Endothelial cell of umbilical vein (primary cell): ENCODE results near the gene CDC20. TPM values are rescaled to one million over a fixed set of nuclear protein-coding genes. Genes with fewer than 3 reads are reported as not detected.

Experiments used
- BruUV-seq: library from RNA; stranded (reverse); fragments of 400-500 nt; replicated peaks from 2 replicates; lab custom pipeline; 2021; lab: Mats Ljungman, UMichigan
- CTCF ChIA-PET: fragments of 300-600, 350-600 bp; sonication (Branson Sonifier 250); formaldehyde crosslinking; loops from one replicate; lab custom pipeline; 2021; ENCODE audit warnings: antibody characterized with exemption, inconsistent platforms; lab: Charles Lee
- POLR2A ChIA-PET: fragments of 300-600, 350-600 bp; sonication (Branson Sonifier 250); formaldehyde crosslinking; loops from one replicate; lab custom pipeline; 2021; ENCODE audit warnings: antibody characterized with exemption, inconsistent platforms; lab: Charles Lee
- DNase-seq: peaks from one replicate; pipeline ENCODE4 v3.0.0-alpha.2; 2011; ENCODE audit warnings: low read depth, low spot score
- FAIRE-seq: peaks from 2 replicates; lab custom pipeline; 2011; peaks lifted over from hg19 to GRCh38; lab: Jason Lieb, UNC
- H2AFZ ChIP-seq: 2 replicates; pipeline ENCODE4 v1.6.0; 2012; ENCODE audit warnings: low read depth, low read length, control low read depth, inconsistent platforms
- H3K27ac ChIP-seq: 2 replicates; pipeline ENCODE4 v1.5.1; 2011; ENCODE audit warnings: low read depth, mild to moderate bottlenecking, control low read depth, low read length, moderate library complexity; ENCODE audit not compliant: insufficient read depth
- H3K27me3 ChIP-seq, 2 experiments: 2 replicates each; pipeline versions ENCODE4 v1.6.0 to v1.6.1; 2011; ENCODE audit warnings: low read length in 2 of 2, mixed read lengths in 1 of 2; ENCODE audit not compliant: control insufficient read depth in 2 of 2, insufficient read depth in 2 of 2
- H3K36me3 ChIP-seq, 2 experiments: 2 replicates in 1 of 2; 3 replicates in 1 of 2; pipeline ENCODE4 v1.5.1; 2011; ENCODE audit warnings: low read length in 2 of 2, mild to moderate bottlenecking in 1 of 2, moderate library complexity in 1 of 2; ENCODE audit not compliant: control insufficient read depth in 2 of 2, insufficient read depth in 2 of 2; ENCODE audit errors: extremely low read depth in 1 of 2
- H3K4me1 ChIP-seq: 3 replicates; pipeline ENCODE4 v1.5.1; 2011; ENCODE audit warnings: mild to moderate bottlenecking, low read length; ENCODE audit not compliant: control insufficient read depth, insufficient read depth; ENCODE audit errors: extremely low read depth
- H3K4me2 ChIP-seq: 2 replicates; pipeline ENCODE4 v1.6.1; 2011; ENCODE audit warnings: low read length, control low read depth, mixed read lengths; ENCODE audit not compliant: insufficient read depth
- H3K4me3 ChIP-seq, 3 experiments: fragments of 200-600 bp in 1 of 3; sonication (generic), shearing (Covaris generic) in 1 of 3; replicated peaks in 1 of 3; 2 replicates each; pipeline ENCODE4 v1.5.1; 2011 to 2016; ENCODE audit warnings: control low read depth in 3 of 3, low read length in 3 of 3, mild to moderate bottlenecking in 2 of 3, inconsistent platforms in 1 of 3, low read depth in 1 of 3, moderate library complexity in 1 of 3; ENCODE audit not compliant: insufficient read depth in 1 of 3
- H3K79me2 ChIP-seq: 2 replicates; pipeline ENCODE4 v1.6.0; 2012; ENCODE audit warnings: low read length, inconsistent platforms; ENCODE audit not compliant: control insufficient read depth, insufficient read depth
- H3K9ac ChIP-seq: replicated peaks from 2 replicates; pipeline ENCODE3; 2011; ENCODE audit warnings: low read length, control low read depth; ENCODE audit not compliant: insufficient read depth; ENCODE audit errors: extremely low read depth
- H3K9me1 ChIP-seq: replicated peaks from 3 replicates; pipeline ENCODE4 v1.6.0; 2011; ENCODE audit warnings: mild to moderate bottlenecking, low read length; ENCODE audit not compliant: control insufficient read depth, insufficient read depth; ENCODE audit errors: extremely low read depth
- H3K9me3 ChIP-seq: replicated peaks from 2 replicates; pipeline ENCODE4 v1.5.1; 2012; ENCODE audit warnings: low read length, inconsistent platforms; ENCODE audit not compliant: control insufficient read depth, insufficient read depth
- H4K20me1 ChIP-seq: replicated peaks from 2 replicates; pipeline ENCODE3; 2011; ENCODE audit warnings: mild to moderate bottlenecking, low read length; ENCODE audit not compliant: control insufficient read depth, insufficient read depth; ENCODE audit errors: extremely low read depth
- CTCF ChIP-seq, 2 donors: IDR thresholded peaks; 1 replicate in 1 of 2; 2 replicates in 1 of 2; pipeline ENCODE4 v1.5.1; 2011; ENCODE audit warnings: low read length in 2 of 2, mild to moderate bottlenecking in 2 of 2, moderate library complexity in 2 of 2, control low read depth in 1 of 2, inconsistent platforms in 1 of 2, low read depth in 1 of 2; ENCODE audit not compliant: insufficient read depth in 1 of 2; ENCODE audit errors: extremely low read depth in 1 of 2
- EZH2 ChIP-seq: IDR thresholded peaks from 2 replicates; pipeline ENCODE4 v1.6.1; 2012; ENCODE audit warnings: borderline replicate concordance, low read depth, mild to moderate bottlenecking, moderate library complexity, low read length, inconsistent platforms; ENCODE audit not compliant: severe bottlenecking
- FOS ChIP-seq: IDR thresholded peaks from 2 replicates; pipeline ENCODE4 v1.6.1; 2011; ENCODE audit warnings: mild to moderate bottlenecking, low read length, moderate library complexity, borderline replicate concordance; ENCODE audit not compliant: insufficient read depth
- GATA2 ChIP-seq: IDR thresholded peaks from 2 replicates; pipeline ENCODE4 v1.7.0; 2011; ENCODE audit warnings: low read depth, mild to moderate bottlenecking, moderate library complexity, mixed read lengths, low read length; ENCODE audit not compliant: insufficient read length, insufficient read depth
- JUN ChIP-seq: IDR thresholded peaks from 2 replicates; pipeline ENCODE4 v1.6.1; 2011; ENCODE audit warnings: borderline replicate concordance, low read depth; ENCODE audit not compliant: insufficient read length, insufficient read depth
- MAX ChIP-seq: IDR thresholded peaks from 2 replicates; pipeline ENCODE4 v1.6.1; 2011; ENCODE audit not compliant: insufficient read depth, insufficient read length
- MYC ChIP-seq: IDR thresholded peaks from one replicate; pipeline ENCODE4 v1.6.1; 2011; ENCODE audit warnings: mild to moderate bottlenecking, low read depth, low read length
- POLR2A ChIP-seq: IDR thresholded peaks from 2 replicates; pipeline ENCODE4 v1.6.1; 2012; ENCODE audit warnings: low read depth, mild to moderate bottlenecking, control low read depth, low read length
- POLR2AphosphoS5 ChIP-seq: IDR thresholded peaks from 2 replicates; pipeline ENCODE4 v1.6.1; 2012; ENCODE audit warnings: low read depth, mild to moderate bottlenecking, control low read depth, low read length, moderate library complexity; ENCODE audit not compliant: insufficient read depth
- dilution Hi-C: fragments of 300-500 bp; cut with MboI; formaldehyde crosslinking; loops from one replicate; pipeline ENCODE4 v1.15.0; 2019; ENCODE audit warnings: low sequenced_read_pairs; ENCODE audit not compliant: extremely low pct_ligation_motif_present
- intact Hi-C: fragments of 100-400 bp; cut with micrococcal nuclease; formaldehyde crosslinking; loops from one replicate; pipeline ENCODE4 v1.10.0; 2022
- polyA plus RNA-seq, 4 experiments: library from polyadenylated mRNA; depleted of rRNA in 3 of 4; stranded (reverse) in 3 of 4; unstranded in 1 of 4; fragments of >200 nt; gene quantifications; 2 replicates each; pipeline versions ENCODE4 v1.2.1 to v1.2.3, GENCODE V29; 2011 to 2012; ENCODE audit warnings: missing spikeins in 1 of 4
- total RNA-seq: library from RNA; stranded (reverse); gene quantifications from 2 replicates; pipeline ENCODE4 v1.2.3, GENCODE V29; 2021

The CDC20 gene
- total and polyA plus RNA-seq, 2 donors (not counting 3 experiments of a cell fraction or from before 2014, with no cell fraction given), result 129 to 170 TPM

GRCh38 chr1:43379476-43379875 lies 20.7 kb downstream of the CDC20 start:
- TF ChIP-seq FOS (no peak), POLR2AphosphoS5 (no peak), POLR2A (no peak), MYC (no peak), CTCF (IDR thresholded peaks at IDR 0.05; ENCODE audit: extremely low read depth in 1 of 2, insufficient read depth in 1 of 2, low read depth in 1 of 2, low read length in 2 of 2) (no peak), EZH2 (no peak), MAX (no peak), JUN (no peak), GATA2 (no peak)
- CTCF ChIA-PET, result no interaction called here

More at GRCh38 chr1:43379476-43379875, 20.7 kb downstream of the CDC20 start:
- H3K9me1 ChIP-seq, result no peaks in the 10 kb centered on the region
- no peak overlapping the region for H3K4me2 ChIP-seq
- H4K20me1 ChIP-seq, result no peaks in the 10 kb centered on the region
- peaks cover 11 to 27% of the 10 kb centered on the region in 2 experiments for H3K36me3 ChIP-seq
- H3K4me3 ChIP-seq, result no peak overlapping the region
- H3K9me3 ChIP-seq, result no peaks in the 10 kb centered on the region
- no peak for FAIRE-seq
- dilution Hi-C loops (no loop called here), intact Hi-C loops (no loop called here)
- no peak for DNase-seq
- BruUV-seq, result no TSS peak
- no peak overlapping the region for H2AFZ ChIP-seq
- POLR2A ChIA-PET, result no interaction called here
- H3K27me3 ChIP-seq, result no peaks in the 10 kb centered on the region
- no peaks in the 10 kb centered on the region for H3K79me2 ChIP-seq
- no peak overlapping the region for H3K9ac ChIP-seq
- H3K4me1 ChIP-seq, result no peaks in the 10 kb centered on the region
- no peak overlapping the region for H3K27ac ChIP-seq
